Skeletal muscle satellite cell (primary cell): ENCODE measurements around the gene ELL2.

Experiments
- H3K27me3 ChIP-seq: 2 replicates; pipeline ENCODE4 v1.7.0; 2013; ENCODE audit warnings: low read length; ENCODE audit not compliant: control insufficient read depth, insufficient read depth
- H3K36me3 ChIP-seq: 2 replicates; pipeline ENCODE4 v1.7.0; 2013; ENCODE audit warnings: mild to moderate bottlenecking, control low read depth, low read length; ENCODE audit not compliant: insufficient read depth
- H3K4me1 ChIP-seq: 2 replicates; pipeline ENCODE4 v1.7.0; 2013; ENCODE audit warnings: low read length; ENCODE audit not compliant: control insufficient read depth, insufficient read depth
- H3K4me2 ChIP-seq: 2 replicates; pipeline ENCODE4 v1.7.0; 2013; ENCODE audit warnings: mild to moderate bottlenecking, low read length
- H3K4me3 ChIP-seq: 2 replicates; pipeline ENCODE4 v1.7.0; 2013; ENCODE audit warnings: low read length
- H3K9ac ChIP-seq: 2 replicates; pipeline ENCODE4 v1.7.0; 2013; ENCODE audit warnings: mild to moderate bottlenecking, low read depth, low read length, moderate library complexity
- H3K9me3 ChIP-seq: replicated peaks from 2 replicates; pipeline ENCODE4 v1.7.0; 2013; ENCODE audit warnings: mild to moderate bottlenecking, control low read depth, low read length

ELL2 gene

GRCh38 chr5:95993776-95994175, 32.1 kb upstream of the ELL2 start:
- H3K36me3 ChIP-seq, result no peaks in the 10 kb centered on the region

GRCh38 chr5:95993266-95993665, 31.6 kb upstream of the ELL2 start:
- peaks cover 14% of the 10 kb centered on the region for H3K4me1 ChIP-seq
- no peaks in the 10 kb centered on the region for H3K27me3 ChIP-seq
- no peaks in the 10 kb centered on the region for H3K9me3 ChIP-seq
- H3K9ac ChIP-seq, result no peak overlapping the region
- H3K4me2 ChIP-seq, result no peak overlapping the region
- H3K36me3 ChIP-seq, result no peaks in the 10 kb centered on the region
- no peak overlapping the region for H3K4me3 ChIP-seq

More at GRCh38 chr5:95993776-95994175, 32.1 kb upstream of the ELL2 start:
- Histone ChIP-seq H3K27me3 (no peaks in the 10 kb centered on the region), H3K9ac (no peak overlapping the region), H3K9me3 (no peaks in the 10 kb centered on the region), H3K4me3 (no peak overlapping the region), H3K4me2 (no peak overlapping the region), H3K4me1 (peaks cover 14% of the 10 kb centered on the region)

- no peak overlapping the region for H3K4me2 ChIP-seq
- no peaks in the 10 kb centered on the region for H3K27me3 ChIP-seq
- H3K9me3 ChIP-seq, result no peaks in the 10 kb centered on the region
- no peak overlapping the region for H3K4me3 ChIP-seq
- no peak overlapping the region for H3K9ac ChIP-seq
- peaks cover 9% of the 10 kb centered on the region for H3K4me1 ChIP-seq
- H3K36me3 ChIP-seq, result no peaks in the 10 kb centered on the region
Observed at GRCh38 chr5:95989283-95990048, 27.8 kb upstream of the ELL2 start.

- Histone ChIP-seq H3K9me3 (no peaks in the 10 kb centered on the region), H3K4me3 (no peak overlapping the region), H3K4me2 (no peak overlapping the region), H3K9ac (no peak overlapping the region), H3K4me1 (peaks cover 14% of the 10 kb centered on the region), H3K36me3 (no peaks in the 10 kb centered on the region), H3K27me3 (no peaks in the 10 kb centered on the region)
Observed at GRCh38 chr5:95988877-95989276, 27.2 kb upstream of the ELL2 start.

GRCh38 chr5:95988094-95988493, 26.4 kb upstream of the ELL2 start:
- no peak overlapping the region for H3K4me2 ChIP-seq
- H3K4me3 ChIP-seq, result no peak overlapping the region
- H3K9me3 ChIP-seq, result no peaks in the 10 kb centered on the region
- H3K9ac ChIP-seq, result no peak overlapping the region
- H3K27me3 ChIP-seq, result no peaks in the 10 kb centered on the region
- H3K4me1 ChIP-seq, result peaks cover 14% of the 10 kb centered on the region
- H3K36me3 ChIP-seq, result no peaks in the 10 kb centered on the region

GRCh38 chr5:95986937-95987520, 25.4 kb upstream of the ELL2 start:
- H3K9ac ChIP-seq, result no peak overlapping the region
- no peaks in the 10 kb centered on the region for H3K9me3 ChIP-seq
- no peaks in the 10 kb centered on the region for H3K36me3 ChIP-seq
- H3K4me3 ChIP-seq, result no peak overlapping the region
- no peaks in the 10 kb centered on the region for H3K27me3 ChIP-seq
- peaks cover 14% of the 10 kb centered on the region for H3K4me1 ChIP-seq
- H3K4me2 ChIP-seq, result no peak overlapping the region

GRCh38 chr5:95986001-95986400, 24.4 kb upstream of the ELL2 start:
- Histone ChIP-seq H3K27me3 (no peaks in the 10 kb centered on the region), H3K4me3 (no peak overlapping the region), H3K36me3 (no peaks in the 10 kb centered on the region), H3K9me3 (no peaks in the 10 kb centered on the region), H3K9ac (no peak overlapping the region), H3K4me2 (no peak overlapping the region), H3K4me1 (peaks cover 14% of the 10 kb centered on the region)

- no peaks in the 10 kb centered on the region for H3K36me3 ChIP-seq
- H3K4me2 ChIP-seq, result no peak overlapping the region
- H3K27me3 ChIP-seq, result no peaks in the 10 kb centered on the region
- H3K9ac ChIP-seq, result no peak overlapping the region
- no peaks in the 10 kb centered on the region for H3K9me3 ChIP-seq
- no peak overlapping the region for H3K4me3 ChIP-seq
- peaks cover 14% of the 10 kb centered on the region for H3K4me1 ChIP-seq
Observed at GRCh38 chr5:95985249-95985648, 23.6 kb upstream of the ELL2 start.

- H3K4me1 ChIP-seq, result peaks cover 14% of the 10 kb centered on the region
- H3K27me3 ChIP-seq, result no peaks in the 10 kb centered on the region
- H3K9me3 ChIP-seq, result no peaks in the 10 kb centered on the region
- no peak overlapping the region for H3K9ac ChIP-seq
- H3K36me3 ChIP-seq, result no peaks in the 10 kb centered on the region
- no peak overlapping the region for H3K4me2 ChIP-seq
- no peak overlapping the region for H3K4me3 ChIP-seq
Observed at GRCh38 chr5:95984287-95984938, 22.8 kb upstream of the ELL2 start.

GRCh38 chr5:95983509-95983908, 21.9 kb upstream of the ELL2 start:
- Histone ChIP-seq H3K4me2 (no peak overlapping the region), H3K9ac (no peak overlapping the region), H3K27me3 (no peaks in the 10 kb centered on the region), H3K9me3 (no peaks in the 10 kb centered on the region), H3K4me1 (peaks cover 8% of the 10 kb centered on the region), H3K4me3 (no peak overlapping the region), H3K36me3 (no peaks in the 10 kb centered on the region)

GRCh38 chr5:95983080-95983479, 21.4 kb upstream of the ELL2 start:
- Histone ChIP-seq H3K36me3 (no peaks in the 10 kb centered on the region), H3K9ac (no peak overlapping the region), H3K27me3 (no peaks in the 10 kb centered on the region), H3K4me3 (no peak overlapping the region), H3K4me2 (no peak overlapping the region), H3K9me3 (no peaks in the 10 kb centered on the region), H3K4me1 (peaks cover 8% of the 10 kb centered on the region)
